CD4-positive, alpha-beta T cell (primary cell): ENCODE measurements around the gene PRPF31. TPM values are rescaled to one million over a fixed set of nuclear protein-coding genes. Genes with fewer than 3 reads are reported as not detected.

ENCODE experiments used
- ATAC-seq: fragments of 200-7000 bp; cut with Tn5 transposase; one replicate; pipeline ENCODE4 v1.10.0; 2022; ENCODE audit warnings: mild to moderate bottlenecking; ENCODE audit not compliant: poor library complexity
- CTCF ChIA-PET: fragments of 350-600 bp; sonication (Branson Sonifier 250); formaldehyde crosslinking; loops from one replicate; lab custom pipeline; 2021; ENCODE audit warnings: antibody characterized with exemption, inconsistent platforms; lab: Charles Lee
- POLR2A ChIA-PET: fragments of 350-600 bp; sonication (Branson Sonifier 250); formaldehyde crosslinking; loops from one replicate; lab custom pipeline; 2021; ENCODE audit warnings: antibody characterized with exemption, inconsistent platforms; lab: Charles Lee
- DNase-seq, 14 experiments: peaks; one replicate each; pipeline ENCODE4 v3.0.0-alpha.2; 2013 to 2020; ENCODE audit warnings: mixed read lengths in 2 of 14
- H3K27ac ChIP-seq, 2 donors: one replicate each; pipeline versions ENCODE4 v1.5.1 to v1.7.0; 2013; ENCODE audit warnings: low read length in 2 of 2, low read depth in 1 of 2, mild to moderate bottlenecking in 1 of 2
- H3K27me3 ChIP-seq, 2 experiments: 1 replicate in 1 of 2; 2 replicates in 1 of 2; pipeline versions ENCODE4 v1.6.1 to v1.7.0; 2013; ENCODE audit warnings: low read length in 2 of 2, control low read depth in 1 of 2, mild to moderate bottlenecking in 1 of 2, moderate library complexity in 1 of 2; ENCODE audit not compliant: insufficient read depth in 2 of 2, control insufficient read depth in 1 of 2
- H3K36me3 ChIP-seq: one replicate; pipeline ENCODE4 v1.6.1; 2013; ENCODE audit warnings: low read length, control low read depth; ENCODE audit not compliant: insufficient read depth
- H3K4me1 ChIP-seq: one replicate; pipeline ENCODE4 v1.6.1; 2013; ENCODE audit warnings: low read length, control low read depth; ENCODE audit not compliant: insufficient read depth
- H3K4me3 ChIP-seq: one replicate; pipeline ENCODE4 v1.5.1; 2013; ENCODE audit warnings: mild to moderate bottlenecking, low read length, moderate library complexity
- H3K9me3 ChIP-seq, 2 experiments: 1 replicate in 1 of 2; 2 replicates in 1 of 2; pipeline versions ENCODE4 v1.6.1 to v1.7.0; 2013; ENCODE audit warnings: low read length in 2 of 2, mild to moderate bottlenecking in 2 of 2, control low read depth in 1 of 2, moderate library complexity in 1 of 2; ENCODE audit not compliant: control insufficient read depth in 1 of 2, insufficient read depth in 1 of 2
- H3K27ac Mint-ChIP-seq: one replicate; pipeline ENCODE4 v1.8.0; 2020; ENCODE audit warnings: mixed read lengths
- H3K27me3 Mint-ChIP-seq: one replicate; pipeline ENCODE4 v1.8.0; 2021; ENCODE audit warnings: mixed read lengths
- H3K36me3 Mint-ChIP-seq: one replicate; pipeline ENCODE4 v1.8.0; 2021; ENCODE audit warnings: low read depth, mixed read lengths
- H3K4me1 Mint-ChIP-seq: one replicate; pipeline ENCODE4 v1.8.0; 2021; ENCODE audit warnings: low read depth, mixed read lengths
- H3K4me3 Mint-ChIP-seq: one replicate; pipeline ENCODE4 v1.8.0; 2020; ENCODE audit warnings: mild to moderate bottlenecking, mixed read lengths
- H3K9me3 Mint-ChIP-seq: one replicate; pipeline ENCODE4 v1.8.0; 2020; ENCODE audit warnings: mixed read lengths
- CTCF ChIP-seq: fragments of 200-600 bp; IDR thresholded peaks from one replicate; pipeline ENCODE4 v1.8.0; 2022; ENCODE audit warnings: antibody characterized with exemption, mild to moderate bottlenecking
- intact Hi-C, 2 experiments: fragments of 100-400 bp; cut with DNase I in 1 of 2; cut with micrococcal nuclease in 1 of 2; formaldehyde crosslinking; loops; one replicate each; pipeline versions ENCODE4 v1.15.1 to v1.9.0; 2023 to 2025; cut with DNase I, micrococcal nuclease
- total RNA-seq, 174 experiments: library from RNA in 2 of 174; stranded (reverse) in 2 of 174; gene quantifications; one replicate each; pipeline ENCODE4 v1.2.3 and lab custom pipeline; 2021 to 2026

PRPF31 gene
- total RNA-seq, 2 experiments from 2014 or later, result 52.9 to 55.9 TPM

GRCh38 chr19:54121259-54121658, 5.7 kb downstream of the PRPF31 start:
- peaks cover 6% of the 10 kb centered on the region for H3K4me1 Mint-ChIP-seq
- Histone ChIP-seq H3K4me1 (peaks cover 11% of the 10 kb centered on the region), H3K4me3 (no peak overlapping the region), H3K27ac (no peak overlapping the region), H3K36me3 (peaks cover 75% of the 10 kb centered on the region), H3K27me3 (no peaks in the 10 kb centered on the region), H3K9me3 (no peaks in the 10 kb centered on the region)
- intact Hi-C loops, result no loop called here
- ChIA-PET CTCF (no interaction called here), POLR2A (interaction anchor here (1.0 kb wide), 1 partner anchor 38 kb away, joined by 3 read pairs; the partner anchor contains the start of gene LENG1)
- no peaks in the 10 kb centered on the region for H3K9me3 Mint-ChIP-seq
- DNase-seq, result no peak
- no peak for TF ChIP-seq CTCF
- H3K36me3 Mint-ChIP-seq, result peaks cover 66% of the 10 kb centered on the region
- no peak for ATAC-seq
- H3K4me3 Mint-ChIP-seq, result no peak overlapping the region
- H3K27ac Mint-ChIP-seq, result no peak overlapping the region
- H3K27me3 Mint-ChIP-seq, result no peaks in the 10 kb centered on the region

- Histone ChIP-seq H3K27me3 (no peaks in the 10 kb centered on the region), H3K4me1 (no peaks in the 10 kb centered on the region), H3K36me3 (peaks cover 91% of the 10 kb centered on the region), H3K9me3 (no peaks in the 10 kb centered on the region), H3K27ac (no peak overlapping the region), H3K4me3 (no peak overlapping the region)
- Mint-ChIP-seq H3K9me3 (no peaks in the 10 kb centered on the region), H3K36me3 (peaks cover 75% of the 10 kb centered on the region), H3K27me3 (no peaks in the 10 kb centered on the region), H3K4me1 (no peaks in the 10 kb centered on the region), H3K27ac (no peak overlapping the region), H3K4me3 (no peak overlapping the region)
- TF ChIP-seq CTCF, result no peak
- ATAC-seq (no peak), DNase-seq (no peak)
- POLR2A ChIA-PET, result interaction anchor here (0.5 to 1.5 kb wide), 3 partner anchors 8 to 255 kb away, joined by 3 to 5 read pairs (median 4); partner anchors contain the start of genes CNOT3, PRPF31 and TFPT
- intact Hi-C loops, result no loop called here
- CTCF ChIA-PET, result no interaction called here
These were observed 8.1 kb downstream of the PRPF31 start for GRCh38 chr19:54123682-54124081.

GRCh38 chr19:54124393-54124792, 8.8 kb downstream of the PRPF31 start:
- Mint-ChIP-seq H3K27me3 (no peaks in the 10 kb centered on the region), H3K27ac (no peak overlapping the region), H3K4me1 (no peaks in the 10 kb centered on the region), H3K9me3 (no peaks in the 10 kb centered on the region), H3K4me3 (no peak overlapping the region), H3K36me3 (peaks cover 75% of the 10 kb centered on the region)
- ChIA-PET CTCF (no interaction called here), POLR2A (interaction anchor here (0.8 to 1.5 kb wide), 3 partner anchors 9 to 19 kb away, joined by 3 to 5 read pairs (median 4); partner anchors contain the start of genes CNOT3, PRPF31 and TFPT)
- Histone ChIP-seq H3K27me3 (no peaks in the 10 kb centered on the region), H3K36me3 (peaks cover 92% of the 10 kb centered on the region), H3K4me3 (no peak overlapping the region), H3K27ac (no peak overlapping the region), H3K9me3 (no peaks in the 10 kb centered on the region), H3K4me1 (no peaks in the 10 kb centered on the region)
- no peak for ATAC-seq
- DNase-seq, result no peak
- no peak for TF ChIP-seq CTCF
- intact Hi-C loops, result no loop called here
